ENCODE results near the gene IL1RAPL2.

GRCh38 chrX:105495376-105495775 lies 929.4 kb downstream of the IL1RAPL2 start:
- TF ChIP-seq, protein P1, sequence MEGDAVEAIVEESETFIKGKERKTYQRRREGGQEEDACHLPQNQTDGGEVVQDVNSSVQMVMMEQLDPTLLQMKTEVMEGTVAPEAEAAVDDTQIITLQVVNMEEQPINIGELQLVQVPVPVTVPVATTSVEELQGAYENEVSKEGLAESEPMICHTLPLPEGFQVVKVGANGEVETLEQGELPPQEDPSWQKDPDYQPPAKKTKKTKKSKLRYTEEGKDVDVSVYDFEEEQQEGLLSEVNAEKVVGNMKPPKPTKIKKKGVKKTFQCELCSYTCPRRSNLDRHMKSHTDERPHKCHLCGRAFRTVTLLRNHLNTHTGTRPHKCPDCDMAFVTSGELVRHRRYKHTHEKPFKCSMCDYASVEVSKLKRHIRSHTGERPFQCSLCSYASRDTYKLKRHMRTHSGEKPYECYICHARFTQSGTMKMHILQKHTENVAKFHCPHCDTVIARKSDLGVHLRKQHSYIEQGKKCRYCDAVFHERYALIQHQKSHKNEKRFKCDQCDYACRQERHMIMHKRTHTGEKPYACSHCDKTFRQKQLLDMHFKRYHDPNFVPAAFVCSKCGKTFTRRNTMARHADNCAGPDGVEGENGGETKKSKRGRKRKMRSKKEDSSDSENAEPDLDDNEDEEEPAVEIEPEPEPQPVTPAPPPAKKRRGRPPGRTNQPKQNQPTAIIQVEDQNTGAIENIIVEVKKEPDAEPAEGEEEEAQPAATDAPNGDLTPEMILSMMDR (IDR thresholded peaks at IDR 0.05 in 4 of 5, conservative IDR thresholded peaks at IDR 0.05 in 1 of 5), result no peak
- TF ChIP-seq POLR2A (IDR thresholded peaks at IDR 0.05), result no peak
